HG02884 (cell line): ENCODE results near the gene FANCC.

Experiments used
- ATAC-seq: cut with Tn5 transposase; IDR thresholded peaks from one replicate; pipeline ENCODE4 v1.9.1; 2021; ENCODE audit warnings: mild to moderate bottlenecking, moderate library complexity; ENCODE audit not compliant: unreplicated experiment

Gene FANCC, protein sequence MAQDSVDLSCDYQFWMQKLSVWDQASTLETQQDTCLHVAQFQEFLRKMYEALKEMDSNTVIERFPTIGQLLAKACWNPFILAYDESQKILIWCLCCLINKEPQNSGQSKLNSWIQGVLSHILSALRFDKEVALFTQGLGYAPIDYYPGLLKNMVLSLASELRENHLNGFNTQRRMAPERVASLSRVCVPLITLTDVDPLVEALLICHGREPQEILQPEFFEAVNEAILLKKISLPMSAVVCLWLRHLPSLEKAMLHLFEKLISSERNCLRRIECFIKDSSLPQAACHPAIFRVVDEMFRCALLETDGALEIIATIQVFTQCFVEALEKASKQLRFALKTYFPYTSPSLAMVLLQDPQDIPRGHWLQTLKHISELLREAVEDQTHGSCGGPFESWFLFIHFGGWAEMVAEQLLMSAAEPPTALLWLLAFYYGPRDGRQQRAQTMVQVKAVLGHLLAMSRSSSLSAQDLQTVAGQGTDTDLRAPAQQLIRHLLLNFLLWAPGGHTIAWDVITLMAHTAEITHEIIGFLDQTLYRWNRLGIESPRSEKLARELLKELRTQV

DNA sequence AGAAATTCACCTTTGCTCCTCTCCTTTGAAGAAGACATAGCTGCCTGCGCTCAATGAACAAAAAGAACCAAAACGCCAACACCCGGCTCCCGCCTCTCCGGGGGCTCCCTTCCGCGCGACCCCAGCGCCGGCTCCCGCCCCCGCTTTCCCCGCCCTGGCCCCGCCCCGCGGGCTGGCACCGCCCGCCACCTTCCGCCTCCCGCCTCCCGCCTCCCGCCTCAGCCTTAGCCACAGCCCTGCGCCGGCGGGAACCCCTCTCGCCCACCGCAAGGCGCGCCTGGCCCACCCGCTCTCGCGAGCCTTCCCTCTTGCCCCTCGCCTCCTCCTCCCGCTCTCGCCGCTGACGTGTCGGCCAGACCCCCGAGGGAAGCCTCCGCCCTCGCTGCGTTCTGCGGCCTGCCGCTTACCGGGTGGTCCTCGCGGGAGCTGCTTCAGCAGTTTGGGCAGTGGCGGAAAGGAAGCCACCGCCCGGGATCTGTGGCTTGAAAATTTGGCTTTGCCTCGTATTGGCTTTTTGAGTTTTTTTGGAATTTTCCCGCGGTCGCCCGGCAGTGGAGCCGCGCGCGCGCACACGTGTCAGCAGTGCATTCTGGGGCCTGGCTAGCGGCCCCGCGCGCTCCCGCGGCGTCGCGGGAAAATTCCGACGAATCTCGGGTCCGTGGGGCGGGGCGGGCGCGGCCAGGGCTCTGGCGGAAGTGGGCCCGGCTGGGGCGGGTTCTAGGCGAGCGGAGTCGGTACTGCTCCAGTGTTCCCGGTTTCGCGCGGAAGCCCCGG is at the start of gene FANCC:
Gene FANCC, minus strand, starts transcription at position 591 of the 774 bp plus-strand sequence. CDS start 68,418 bp downstream, outside the sequence.
- peak; percentile 73 for ATAC-seq

- ATAC-seq: no peak
Observed at GRCh38 chr9:95366731-95367325, 49.3 kb upstream of the FANCC start.

DNA sequence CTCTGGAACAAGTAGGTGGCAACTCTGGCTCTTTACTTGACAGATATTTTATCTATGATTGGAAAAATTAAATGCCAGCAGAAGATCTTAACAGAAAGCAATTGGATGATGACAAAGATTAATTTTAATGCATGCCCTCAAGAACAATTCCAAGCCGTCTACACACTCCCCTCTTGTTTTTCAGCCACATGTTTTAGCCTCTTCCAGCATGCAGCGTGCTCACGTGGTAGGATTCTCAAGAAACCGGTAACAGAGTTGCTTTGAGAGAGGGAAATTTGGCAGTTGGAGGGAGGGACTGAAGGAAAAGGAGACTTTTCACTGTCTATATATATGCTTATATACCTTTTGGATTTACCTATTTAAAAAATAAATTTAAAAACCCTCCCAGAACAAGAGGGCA is 48.3 kb upstream of the FANCC start:
- ATAC-seq: no peak

DNA sequence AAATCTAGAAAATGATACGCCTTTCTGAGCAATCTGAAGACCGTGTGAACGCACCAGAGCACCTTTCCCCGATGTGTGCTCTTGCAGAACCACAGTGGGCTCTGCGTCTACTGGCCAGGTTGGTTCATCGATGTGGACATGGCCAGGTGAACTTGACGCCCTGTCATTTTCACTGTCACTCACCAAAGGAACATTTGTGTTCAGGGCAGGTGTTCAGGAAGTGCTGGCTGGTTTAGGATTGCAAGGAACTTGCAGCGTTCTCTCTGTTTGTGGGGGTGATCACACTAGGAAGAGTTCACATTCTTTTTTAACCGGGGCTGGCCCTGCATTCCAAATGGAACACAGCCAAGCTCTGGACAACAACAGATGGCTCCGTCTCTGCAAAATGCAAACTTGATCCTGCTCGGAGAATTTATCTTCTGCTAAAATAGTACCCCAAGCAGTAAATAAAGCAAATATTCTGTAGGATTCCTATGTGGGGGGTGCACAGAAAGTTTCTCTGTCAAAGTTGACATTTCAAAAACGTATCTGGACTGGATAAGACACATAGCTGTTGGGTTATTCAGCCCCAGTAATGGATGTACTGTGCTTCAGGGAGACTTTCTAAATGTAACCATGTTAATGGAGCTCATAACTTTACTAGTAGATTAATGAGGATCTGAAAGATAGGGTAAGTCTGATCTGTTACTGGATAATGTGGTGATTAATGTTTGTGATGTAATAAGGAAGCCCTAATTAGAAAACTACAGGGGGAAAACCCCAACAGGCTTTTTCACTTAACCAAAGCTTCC is 45.7 kb upstream of the FANCC start:
- ATAC-seq: no peak

- ATAC-seq: no peak
Observed at GRCh38 chr9:95360866-95361265, 43.4 kb upstream of the FANCC start.

GRCh38 chr9:95357316-95357715 is 39.8 kb upstream of the FANCC start:
- ATAC-seq: no peak

DNA sequence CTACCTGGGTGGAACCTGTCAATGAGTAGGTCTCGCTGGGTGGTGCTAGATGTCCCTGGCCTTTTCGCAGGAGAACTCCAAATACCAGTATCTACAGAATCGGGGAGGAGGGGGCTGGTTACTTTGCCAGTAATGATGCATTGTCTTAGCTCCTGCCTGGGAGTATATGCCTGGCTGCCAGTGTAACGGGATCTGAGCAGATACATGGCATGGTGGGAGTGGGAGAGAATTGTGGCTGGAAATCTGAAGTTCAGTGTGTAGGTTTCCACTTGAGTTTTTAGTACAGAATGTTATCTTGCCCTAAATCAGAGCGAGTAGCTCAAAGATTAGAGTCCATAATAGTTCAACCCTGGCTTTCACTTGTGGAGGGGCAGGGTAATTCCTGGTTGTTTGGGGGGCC is 38.0 kb upstream of the FANCC start:
- no peak for ATAC-seq

- ATAC-seq: no peak
Observed at GRCh38 chr9:95351051-95351450, 33.5 kb upstream of the FANCC start.

- ATAC-seq: no peak
Observed at GRCh38 chr9:95350266-95350665, 32.8 kb upstream of the FANCC start.

DNA sequence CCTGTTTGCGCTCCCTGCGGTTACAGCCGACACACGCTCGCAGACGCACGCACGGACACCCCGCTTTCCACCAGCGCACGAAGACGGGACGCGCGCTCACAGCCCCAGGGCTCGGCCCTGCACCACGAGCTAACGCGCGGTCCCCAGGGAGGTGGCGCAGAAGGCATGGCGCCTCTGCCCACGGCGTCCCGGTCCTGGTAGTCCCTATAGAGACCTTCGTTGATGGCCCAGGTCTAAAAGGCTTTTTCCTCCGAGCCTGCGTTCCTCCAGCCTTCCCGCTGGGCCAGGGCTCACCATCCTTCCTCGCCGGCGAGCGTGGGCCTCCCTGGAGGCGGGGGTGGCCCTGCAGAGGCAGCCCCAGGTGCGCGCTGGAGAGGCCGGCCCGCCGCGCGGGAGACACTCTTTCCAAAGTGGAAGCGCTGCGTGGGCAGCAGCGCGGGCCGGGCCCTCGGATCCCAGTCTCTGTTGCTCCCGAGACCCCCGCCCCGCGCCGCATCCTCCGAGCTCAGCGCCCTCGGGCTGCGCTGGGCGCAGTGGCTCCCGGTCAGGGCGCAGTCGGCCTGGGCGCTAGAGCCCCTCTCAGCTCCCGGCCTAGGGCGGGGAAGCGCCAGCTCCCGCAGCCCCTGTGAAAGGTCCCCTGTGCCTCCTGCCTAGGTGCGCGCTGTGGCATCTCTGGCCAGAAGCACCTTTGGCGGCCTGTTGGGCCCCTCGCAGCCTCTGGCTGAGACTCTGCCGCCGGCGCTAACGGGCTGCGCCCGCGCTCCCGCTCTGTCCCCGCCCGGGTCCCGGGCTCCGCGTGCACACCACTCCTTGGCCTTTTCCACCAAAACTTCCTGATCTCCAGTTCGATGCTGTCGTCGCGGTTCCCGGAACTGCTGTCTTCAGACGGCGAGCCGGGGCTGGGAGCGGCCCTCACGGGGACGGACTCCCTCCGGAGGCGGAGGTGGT is 31.9 kb upstream of the FANCC start:
- no peak for ATAC-seq

DNA sequence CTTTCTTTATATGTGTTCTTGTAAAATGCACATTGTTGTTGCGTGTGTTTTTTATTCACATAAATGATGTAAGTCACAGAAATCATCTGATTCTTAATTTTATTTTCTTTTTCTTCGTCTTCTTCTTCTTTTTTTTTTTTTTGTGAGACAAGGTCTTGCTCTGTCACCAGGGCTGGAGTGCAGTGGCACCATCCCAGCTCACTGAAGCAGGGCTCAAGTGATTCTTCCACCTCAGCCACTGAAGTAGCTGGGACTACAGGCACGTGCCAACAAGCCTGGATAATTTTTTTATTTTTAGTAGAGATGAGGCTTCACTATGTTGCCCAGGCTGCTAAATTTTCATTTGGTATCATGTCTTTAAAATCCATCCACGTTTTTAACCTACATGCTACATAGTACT is 28.5 kb upstream of the FANCC start:
- no peak for ATAC-seq

GRCh38 chr9:95344735-95345325 is 27.3 kb upstream of the FANCC start:
- no peak for ATAC-seq

DNA sequence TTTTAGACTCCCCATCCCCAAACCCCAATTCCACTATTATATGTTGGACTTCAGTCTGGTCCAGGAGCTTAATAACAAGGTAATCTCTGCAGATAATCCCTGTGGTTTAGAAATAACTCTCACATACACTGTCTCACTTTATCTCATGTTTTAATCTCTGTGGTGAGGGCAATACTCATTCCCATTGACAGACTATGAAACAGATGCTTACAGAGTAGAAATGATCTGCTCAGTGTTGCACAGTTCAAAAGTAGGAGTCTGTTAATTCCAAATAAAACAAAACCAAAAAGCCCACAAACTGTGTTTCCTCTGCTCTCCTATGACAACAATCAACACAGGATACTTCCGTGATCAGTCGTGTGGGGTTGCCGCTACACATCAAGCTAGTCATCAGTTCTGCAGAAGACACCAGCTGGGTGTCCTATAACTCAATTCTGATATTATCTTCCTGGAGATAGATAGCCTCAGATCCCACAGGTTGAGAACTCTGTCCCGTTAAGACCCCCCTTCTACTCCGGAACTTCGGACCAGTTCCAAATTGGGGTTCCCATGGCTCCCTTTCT is 26.3 kb upstream of the FANCC start:
- ATAC-seq: no peak

GRCh38 chr9:95342571-95342970 is 25.1 kb upstream of the FANCC start:
- ATAC-seq: no peak

DNA sequence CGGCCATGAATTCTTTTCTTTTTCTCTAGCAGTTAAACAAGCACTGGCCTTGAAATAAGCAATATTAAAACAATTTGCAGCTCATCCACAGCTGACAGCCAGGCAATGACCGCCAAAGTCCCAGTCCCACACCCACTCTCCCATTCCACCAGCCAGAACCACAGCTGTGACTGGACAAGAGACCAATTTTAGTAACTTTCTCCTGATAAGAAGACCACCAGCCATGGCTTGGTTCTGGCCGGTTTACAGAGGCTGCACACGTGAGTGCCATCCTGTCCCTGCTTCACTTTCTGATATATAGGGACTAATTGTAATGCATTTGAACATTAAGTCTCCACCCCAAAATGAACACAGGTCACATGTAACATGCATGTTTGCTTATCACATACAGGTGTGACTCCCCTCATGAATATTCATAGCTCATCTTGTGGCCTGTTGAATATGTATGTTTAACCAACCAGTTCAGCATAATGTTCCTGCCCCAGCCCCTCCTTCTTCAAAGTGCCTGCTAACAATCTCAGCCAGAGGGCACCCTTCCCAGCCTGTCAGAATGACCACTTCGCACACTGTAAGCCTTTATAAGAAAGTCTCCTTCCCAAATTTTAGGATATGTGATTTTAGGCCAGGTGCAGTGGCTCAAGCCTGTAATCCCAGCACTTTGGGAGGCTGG is 23.9 kb upstream of the FANCC start:
- no peak for ATAC-seq

DNA sequence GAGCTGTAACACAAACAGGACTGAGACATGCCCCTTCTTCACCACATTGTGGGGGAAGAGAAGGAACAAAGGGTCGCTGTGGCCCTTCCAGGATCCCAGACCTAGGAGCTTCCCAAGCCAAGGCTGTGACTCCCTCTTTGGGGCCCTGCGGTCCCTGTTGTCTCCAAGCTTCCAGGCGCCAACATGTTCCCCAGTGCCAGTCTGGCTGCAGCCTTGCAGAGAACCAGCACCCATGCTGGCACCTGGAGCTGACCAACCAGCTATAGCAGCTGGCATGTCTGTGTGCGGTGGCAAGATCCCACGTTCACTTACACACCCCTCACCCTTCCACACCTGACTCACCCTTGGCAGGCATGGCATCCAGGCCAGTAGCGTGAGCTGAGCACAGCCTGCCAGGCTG is 20.7 kb upstream of the FANCC start:
- ATAC-seq: no peak

DNA sequence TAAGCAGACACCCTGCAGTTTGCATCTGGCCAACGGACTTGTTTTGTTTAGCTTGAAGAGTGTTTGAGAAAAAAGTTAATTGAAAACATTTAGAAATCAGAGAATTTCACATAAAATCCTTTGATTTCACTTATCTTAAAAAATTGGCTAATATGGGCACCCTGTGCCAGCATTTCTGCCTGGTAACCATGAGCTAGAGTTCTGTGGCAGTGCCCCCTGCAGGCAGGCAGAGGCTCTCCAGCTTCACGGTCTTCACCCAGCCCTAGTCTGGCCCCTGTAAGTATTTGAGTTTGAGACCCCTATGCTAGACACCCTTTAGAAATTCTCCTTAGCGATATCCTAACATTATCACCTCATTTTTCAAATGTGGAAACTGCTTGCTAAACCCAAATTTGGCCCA is 18.8 kb upstream of the FANCC start:
- ATAC-seq: no peak

DNA sequence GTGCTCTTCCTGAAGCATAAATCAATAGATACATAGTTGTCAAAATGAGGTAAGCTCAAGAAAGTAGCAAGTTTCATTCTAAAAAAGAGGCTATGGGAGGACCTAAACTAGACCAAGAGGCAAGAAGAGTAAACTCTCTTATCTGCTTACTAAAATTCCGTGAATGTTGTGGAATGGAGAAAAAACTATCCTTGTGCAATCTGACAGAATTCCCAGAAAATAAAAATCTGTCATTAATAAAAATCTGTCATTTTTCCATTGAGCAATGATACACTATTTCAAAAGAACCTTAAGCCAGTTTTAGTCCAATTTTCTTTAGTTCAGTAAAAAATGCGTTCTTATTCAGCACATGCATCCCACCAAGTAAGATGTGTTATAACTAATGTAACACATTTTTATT is 15.9 kb upstream of the FANCC start:
- ATAC-seq: no peak
